Lung microvascular endothelial cell (primary cell): ENCODE measurements around the gene ARAP2. TPM values are rescaled to one million over a fixed set of nuclear protein-coding genes. Genes with fewer than 3 reads are reported as not detected.

Experiments
- DNase-seq, 2 donors: peaks; one replicate each; pipeline versions ENCODE4 v3.0.0 to v3.0.0-alpha.2; 2010; ENCODE audit warnings: low read depth in 2 of 2
- total RNA-seq: library from RNA; depleted of rRNA; stranded (reverse); fragments of >200 nt; gene quantifications from 2 replicates; pipeline ENCODE4 v1.2.1, GENCODE V29; 2014

The ARAP2 gene
- total RNA-seq, 1 donor from 2014 or later = 0.40 TPM

DNA sequence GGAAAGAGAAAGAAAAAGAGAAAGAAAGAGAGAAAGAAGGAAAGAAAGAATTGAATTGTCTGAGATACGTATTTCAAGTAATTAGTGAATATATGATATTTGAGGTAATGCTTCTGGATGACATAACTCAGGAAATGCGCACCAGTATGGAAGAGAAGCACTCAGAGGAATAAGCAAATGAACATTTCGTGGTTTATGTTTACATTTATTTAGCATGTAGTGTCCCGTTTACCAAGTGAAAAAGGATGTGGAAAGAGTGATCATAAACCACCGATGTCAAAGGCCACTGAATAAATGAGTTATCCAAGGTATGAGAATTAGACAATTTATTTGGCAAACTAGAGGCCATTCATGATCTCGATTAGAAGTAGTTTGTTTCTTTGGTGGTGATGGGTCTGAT lies 200.4 kb downstream of the ARAP2 start:
- DNase-seq = no peak

GRCh38 chr4:36043241-36043640 lies 201.1 kb downstream of the ARAP2 start:
- no peak for DNase-seq

GRCh38 chr4:36042122-36042970 lies 202.0 kb downstream of the ARAP2 start:
- DNase-seq = no peak

DNA sequence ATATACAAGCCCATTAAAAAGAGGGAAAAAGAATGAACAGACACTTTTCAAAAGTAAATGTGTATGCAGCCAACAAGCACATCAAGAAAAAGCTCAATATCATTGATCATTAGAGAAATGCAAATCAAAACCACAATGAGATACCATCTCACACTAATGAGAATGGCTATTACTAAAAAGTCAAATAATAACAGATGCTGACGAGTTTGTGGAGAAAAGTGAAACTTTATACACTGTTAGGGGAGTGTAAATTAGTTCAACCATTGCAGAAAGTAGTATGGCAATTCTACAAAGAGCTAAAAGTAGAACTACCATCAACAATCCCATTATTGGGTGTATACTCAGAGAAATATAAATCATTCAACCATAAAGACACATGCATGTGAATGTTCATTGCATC lies 203.0 kb downstream of the ARAP2 start:
- no peak for DNase-seq

GRCh38 chr4:36039026-36039425 lies 205.3 kb downstream of the ARAP2 start:
- no peak for DNase-seq

DNA sequence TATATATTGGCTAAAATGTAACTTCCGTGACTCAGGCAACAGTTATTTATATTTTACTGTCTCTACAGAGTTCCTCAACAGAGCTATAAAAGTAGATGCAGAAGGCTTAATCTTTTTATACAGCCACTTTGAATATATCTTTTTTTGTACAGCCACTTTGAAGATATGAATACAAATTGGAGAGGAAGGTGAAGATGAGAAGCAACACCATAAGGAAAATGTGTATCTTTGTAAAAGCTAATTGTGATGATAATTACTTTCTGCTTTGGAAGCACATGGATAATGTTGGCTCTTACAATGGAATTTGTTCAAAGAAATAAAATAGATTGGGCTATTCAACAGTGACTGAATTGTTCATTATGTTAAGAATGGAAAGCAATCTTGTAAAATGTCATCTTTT lies 205.8 kb downstream of the ARAP2 start:
- DNase-seq = no peak

DNA sequence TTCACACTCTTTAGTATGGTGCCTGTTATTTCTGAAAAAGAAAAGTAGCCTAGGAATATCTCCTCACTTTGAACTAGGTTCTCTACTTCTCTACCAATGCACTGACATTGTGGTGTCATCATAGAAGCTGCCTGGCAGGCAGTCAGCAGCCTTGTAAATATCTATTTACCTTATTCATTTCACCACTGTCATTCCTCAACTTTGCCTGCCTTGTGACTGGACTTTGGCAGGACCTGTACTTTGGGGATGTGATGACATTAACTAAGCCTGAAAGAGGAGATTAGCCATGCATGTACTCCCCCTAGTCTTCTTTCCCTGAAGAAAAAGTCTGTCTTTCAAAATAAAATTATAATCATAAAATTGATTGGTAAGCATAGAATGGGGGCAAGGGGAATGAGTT lies 207.2 kb downstream of the ARAP2 start:
- DNase-seq = no peak

GRCh38 chr4:36029951-36030350 lies 214.4 kb downstream of the ARAP2 start:
- no peak for DNase-seq

DNA sequence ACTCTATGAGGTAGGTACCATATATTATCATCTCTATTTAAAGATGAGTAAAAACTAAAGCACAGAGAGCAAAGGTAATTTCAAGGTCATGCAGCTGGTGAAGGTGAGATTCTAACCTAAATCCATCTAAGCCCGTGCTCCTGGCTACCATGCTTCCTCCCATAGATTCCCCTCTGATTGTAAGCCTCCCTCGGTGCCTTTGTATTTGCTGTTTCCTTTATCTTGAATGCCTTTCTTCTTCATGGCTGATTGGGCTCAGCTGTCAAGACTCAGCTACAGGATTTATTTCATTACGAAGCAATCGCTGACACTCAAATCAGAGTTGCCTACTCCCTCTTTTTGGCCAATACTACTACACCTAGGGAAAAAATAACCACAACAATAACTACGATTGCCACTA lies 217.1 kb downstream of the ARAP2 start:
- no peak for DNase-seq

- DNase-seq = no peak
Observed at GRCh38 chr4:36026348-36026880, 217.9 kb downstream of the ARAP2 start.

- no peak for DNase-seq
Observed at GRCh38 chr4:36024901-36025660, 219.2 kb downstream of the ARAP2 start.

DNA sequence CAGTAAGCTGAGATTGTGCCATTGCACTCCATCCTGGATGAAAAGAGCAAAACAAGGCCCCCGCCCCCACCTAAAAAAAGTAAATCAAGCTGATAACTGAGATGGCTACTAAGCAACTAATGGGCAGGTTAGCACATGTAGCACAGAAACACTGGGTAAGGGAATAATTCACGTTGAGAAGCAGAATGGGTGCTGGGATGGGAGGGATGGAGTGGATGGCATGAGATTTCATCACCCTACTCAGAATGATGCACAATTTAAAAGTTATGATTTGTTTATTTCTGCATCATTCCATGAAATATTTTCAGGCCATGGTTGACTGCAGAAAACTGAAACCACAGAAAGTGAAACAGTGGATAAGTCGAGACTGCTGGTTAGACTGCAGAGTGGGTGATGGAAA lies 224.0 kb downstream of the ARAP2 start:
- no peak for DNase-seq

Other genes starting within 250 kb of the ARAP2 start
- gene DTHD1, start 37.1 kb upstream of the ARAP2 start, total RNA-seq = not detected in 2 replicates